GM12873 (cell line): ENCODE measurements around the gene P3H2.

Experiments used
- TF ChIP-seq, protein P1 (sequence below): IDR thresholded peaks from 2 replicates; pipeline ENCODE4 v1.5.1; 2012; ENCODE audit warnings: low read depth, mild to moderate bottlenecking, moderate library complexity, low read length, control low read depth; ENCODE audit not compliant: insufficient read depth; ENCODE audit errors: missing control alignments

The P3H2 gene

DNA sequence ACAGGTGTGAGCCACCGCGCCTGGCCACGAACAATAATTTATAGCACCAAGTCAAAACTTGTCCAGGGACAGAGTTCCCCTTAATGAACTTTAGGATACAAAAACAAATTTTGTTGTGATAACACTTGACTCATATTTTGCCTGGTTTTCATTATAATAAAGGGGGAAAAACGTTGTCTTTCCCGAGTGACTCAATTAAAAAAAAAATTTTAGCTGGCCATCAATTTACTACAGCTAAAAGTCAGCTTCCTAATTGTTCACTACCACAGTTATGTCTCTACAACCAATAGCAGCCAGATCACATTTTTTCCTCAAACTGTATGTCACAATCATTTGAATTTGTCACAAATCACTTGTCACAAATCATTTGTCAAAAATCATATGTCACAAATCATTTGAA lies 116.0 kb downstream of the P3H2 start:
- TF ChIP-seq, protein P1, sequence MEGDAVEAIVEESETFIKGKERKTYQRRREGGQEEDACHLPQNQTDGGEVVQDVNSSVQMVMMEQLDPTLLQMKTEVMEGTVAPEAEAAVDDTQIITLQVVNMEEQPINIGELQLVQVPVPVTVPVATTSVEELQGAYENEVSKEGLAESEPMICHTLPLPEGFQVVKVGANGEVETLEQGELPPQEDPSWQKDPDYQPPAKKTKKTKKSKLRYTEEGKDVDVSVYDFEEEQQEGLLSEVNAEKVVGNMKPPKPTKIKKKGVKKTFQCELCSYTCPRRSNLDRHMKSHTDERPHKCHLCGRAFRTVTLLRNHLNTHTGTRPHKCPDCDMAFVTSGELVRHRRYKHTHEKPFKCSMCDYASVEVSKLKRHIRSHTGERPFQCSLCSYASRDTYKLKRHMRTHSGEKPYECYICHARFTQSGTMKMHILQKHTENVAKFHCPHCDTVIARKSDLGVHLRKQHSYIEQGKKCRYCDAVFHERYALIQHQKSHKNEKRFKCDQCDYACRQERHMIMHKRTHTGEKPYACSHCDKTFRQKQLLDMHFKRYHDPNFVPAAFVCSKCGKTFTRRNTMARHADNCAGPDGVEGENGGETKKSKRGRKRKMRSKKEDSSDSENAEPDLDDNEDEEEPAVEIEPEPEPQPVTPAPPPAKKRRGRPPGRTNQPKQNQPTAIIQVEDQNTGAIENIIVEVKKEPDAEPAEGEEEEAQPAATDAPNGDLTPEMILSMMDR, result no peak

DNA sequence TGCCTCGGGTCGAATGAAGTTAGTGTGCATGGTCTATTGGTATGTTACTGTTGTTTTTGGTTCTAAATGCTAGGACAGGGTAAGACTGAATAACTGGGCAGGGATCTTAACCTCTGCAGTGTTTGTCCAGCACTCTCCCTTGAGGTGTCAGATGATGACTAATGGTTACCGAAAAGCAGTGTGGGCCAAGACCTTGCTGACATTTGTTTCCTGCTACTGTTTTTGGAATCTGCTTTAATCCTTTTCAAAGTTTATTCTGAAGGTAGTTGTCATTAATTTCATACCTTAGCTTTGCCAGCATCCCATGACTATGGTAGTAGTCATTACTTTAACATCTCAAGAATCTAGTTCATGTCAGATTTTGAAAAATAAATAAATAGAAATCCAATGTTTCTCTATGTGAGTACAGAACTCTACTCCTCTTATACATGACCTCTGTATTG lies 117.0 kb downstream of the P3H2 start:
- TF ChIP-seq, protein P1, result no peak

GRCh38 chr3:190003068-190003467 lies 117.6 kb downstream of the P3H2 start:
- TF ChIP-seq, protein P1, result no peak

GRCh38 chr3:190001426-190001825 lies 119.3 kb downstream of the P3H2 start:
- TF ChIP-seq, protein P1, result no peak

DNA sequence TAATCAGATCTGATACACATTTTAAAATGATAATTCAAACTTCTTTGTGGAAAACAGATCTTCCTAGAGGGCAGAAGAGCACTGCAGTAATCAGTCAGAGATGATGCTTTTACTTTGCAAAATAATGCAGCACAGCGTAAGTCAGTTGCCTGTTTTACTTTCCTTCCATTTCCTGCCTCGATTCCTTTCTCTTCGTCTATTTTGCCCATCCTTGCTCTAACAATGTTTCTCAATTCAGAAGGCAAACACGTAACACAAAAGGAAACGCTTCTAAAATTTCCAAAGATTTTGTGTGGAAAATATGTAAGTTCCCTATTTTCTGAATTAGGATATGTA lies 119.9 kb downstream of the P3H2 start:
- TF ChIP-seq, protein P1, result no peak

GRCh38 chr3:190000187-190000860 lies 120.4 kb downstream of the P3H2 start:
- TF ChIP-seq, protein P1, result no peak

DNA sequence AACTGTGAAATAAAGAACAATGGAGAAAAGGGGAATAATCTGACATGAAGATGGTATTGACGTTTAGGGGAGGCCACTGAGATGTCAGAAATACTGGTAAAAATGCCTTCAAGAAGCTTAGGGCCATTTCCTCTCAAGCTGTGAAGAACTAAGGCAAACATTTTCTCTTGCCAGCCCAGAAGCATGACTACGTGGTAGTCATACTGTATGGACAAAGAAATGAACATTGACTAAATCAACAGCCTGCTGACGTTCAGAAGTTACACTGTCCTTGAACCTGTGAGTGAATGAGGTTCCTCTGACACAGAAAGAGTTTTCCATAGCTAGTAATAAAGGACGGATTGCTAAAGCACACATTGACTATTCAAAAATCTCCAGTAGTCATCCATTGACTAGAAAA lies 121.0 kb downstream of the P3H2 start:
- TF ChIP-seq, protein P1, result no peak
